Stimulated activated CD8-positive, alpha-beta memory T cell treated with anti-CD3 and anti-CD28 coated beads, Interleukin-7, amount 100 ng/mL, for 24 hours (primary cell): ENCODE data around the gene DOK4.
"Not testable (repeated sequence)": the region's sequence is repeated elsewhere in the genome, so short reads cannot be mapped to it uniquely, and the experiment has no call there.

Source experiments
- DNase-seq: peaks from one replicate; pipeline ENCODE4 v3.0.0-alpha.2; 2020; ENCODE audit warnings: low read depth

Gene DOK4

DNA sequence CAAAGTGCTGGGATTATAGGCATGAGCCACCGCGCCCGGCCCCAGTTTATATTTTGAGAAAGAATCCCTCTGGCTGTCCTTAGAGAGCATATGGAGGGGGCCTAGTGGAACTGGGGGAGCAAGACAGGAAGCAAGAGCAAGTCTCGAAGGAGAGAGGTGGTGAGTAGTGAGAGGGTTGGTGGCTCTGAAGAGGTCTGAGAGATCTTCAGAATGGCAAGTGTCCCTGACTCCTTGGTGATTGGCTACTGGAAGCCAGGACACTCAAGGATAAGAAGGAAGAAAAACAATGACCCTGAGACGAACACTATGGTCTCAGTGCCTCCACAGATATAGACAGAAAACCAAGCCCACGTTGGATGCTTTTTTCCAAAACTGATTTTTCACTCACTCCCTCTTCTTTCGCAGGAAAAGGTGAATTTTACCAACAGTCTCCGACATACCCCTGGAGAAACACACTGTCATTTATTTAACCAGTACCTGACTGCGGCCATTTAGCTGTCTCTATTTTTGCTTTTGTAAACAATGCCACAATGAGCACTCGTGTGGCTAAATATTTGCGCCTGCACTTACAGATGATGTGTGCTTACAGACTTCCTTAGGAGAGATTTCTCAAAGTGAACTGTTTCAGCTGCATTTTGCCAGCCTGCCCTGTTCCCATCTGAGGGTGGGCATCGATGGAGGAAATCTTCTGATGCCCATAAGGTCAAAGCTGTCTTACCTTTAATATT, 15.9 kb upstream of the DOK4 start:
- DNase-seq: no peak

DNA sequence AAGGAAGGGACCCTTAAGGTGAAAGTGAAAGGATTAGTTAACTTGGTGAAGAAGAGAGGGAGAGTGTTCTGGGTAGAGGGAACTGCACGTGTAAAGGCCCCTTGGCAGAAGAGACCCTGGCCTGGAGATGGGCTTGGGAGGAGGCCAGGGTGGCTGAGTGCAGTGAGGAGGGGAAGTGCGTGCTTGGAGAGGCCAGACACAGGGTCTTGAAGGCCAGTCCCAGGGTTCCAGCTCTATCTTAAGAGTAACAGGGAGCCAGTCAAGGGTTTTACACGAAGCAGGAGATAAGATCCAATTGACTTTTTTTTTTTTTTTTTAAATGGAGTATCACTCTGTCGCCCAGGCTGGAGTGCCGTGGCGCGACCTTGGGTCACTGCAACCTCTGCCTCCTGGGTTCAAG, 15.2 kb upstream of the DOK4 start:
- DNase-seq: no peak

DNA sequence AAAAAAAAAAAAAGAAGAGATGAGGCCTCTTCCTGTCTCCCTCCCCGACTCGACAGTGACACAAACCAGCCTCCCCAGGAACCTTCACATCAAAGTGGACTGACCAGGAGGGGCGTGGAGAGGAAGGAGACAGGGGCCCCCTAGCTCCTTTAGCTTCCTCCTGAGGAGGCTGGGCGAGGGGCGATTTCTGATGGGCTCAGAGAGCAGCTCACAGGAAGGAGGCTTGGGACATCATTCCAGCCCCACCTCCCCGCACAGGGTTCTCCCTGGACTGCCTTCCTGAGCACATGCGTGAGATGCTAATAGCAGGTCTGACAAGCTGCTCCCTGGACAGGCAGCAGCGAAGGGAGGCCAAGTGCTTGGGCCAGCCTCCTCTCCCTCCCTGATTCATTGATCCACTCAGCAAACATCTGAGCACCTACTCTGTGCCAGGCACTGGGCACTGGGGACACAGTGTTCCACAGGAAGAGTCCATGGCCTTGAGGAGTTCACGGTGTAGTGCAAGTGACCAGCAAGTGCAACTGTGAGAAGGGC, 14.4 kb upstream of the DOK4 start:
- DNase-seq: no peak

DNA sequence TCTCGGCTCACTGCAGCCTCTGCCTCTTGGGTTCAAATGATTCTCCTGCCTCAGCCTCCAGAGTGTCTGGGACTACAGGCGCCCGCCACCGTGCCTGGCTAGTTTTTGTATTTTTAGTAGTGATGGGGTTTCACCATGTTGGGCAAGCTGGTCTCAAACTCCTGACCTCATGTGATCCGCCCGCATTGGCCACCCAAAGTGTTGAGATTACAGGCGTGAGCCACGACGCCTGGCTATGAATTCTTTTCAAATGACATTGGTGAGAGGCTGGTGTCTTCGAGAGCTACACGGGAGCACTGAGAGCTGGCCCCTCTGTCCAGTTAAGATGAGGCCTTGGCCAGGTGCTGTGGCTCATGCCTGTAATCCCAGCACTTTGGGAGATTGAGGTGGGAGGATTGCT, 13.6 kb upstream of the DOK4 start:
- DNase-seq: not testable (repeated sequence)

DNA sequence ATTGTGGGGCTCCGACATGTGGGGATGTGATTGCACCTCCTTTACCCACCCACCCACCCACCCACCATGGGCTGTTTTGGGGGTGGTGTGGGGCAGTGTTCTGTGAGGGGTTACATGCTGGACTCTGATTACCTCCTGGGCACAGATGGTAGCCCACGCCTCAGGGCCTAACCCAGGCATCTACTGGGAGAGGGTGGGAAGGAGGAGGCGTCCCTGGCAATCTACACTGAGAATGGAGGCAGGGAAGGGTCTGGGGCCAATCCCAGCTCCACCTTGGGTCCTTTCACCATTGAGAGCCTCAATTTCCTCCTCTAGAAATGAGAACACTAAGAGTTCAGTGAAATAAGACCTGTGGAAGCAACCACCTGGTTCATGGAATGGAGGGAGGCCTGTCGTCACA, 11.7 kb upstream of the DOK4 start:
- DNase-seq: no peak

DNA sequence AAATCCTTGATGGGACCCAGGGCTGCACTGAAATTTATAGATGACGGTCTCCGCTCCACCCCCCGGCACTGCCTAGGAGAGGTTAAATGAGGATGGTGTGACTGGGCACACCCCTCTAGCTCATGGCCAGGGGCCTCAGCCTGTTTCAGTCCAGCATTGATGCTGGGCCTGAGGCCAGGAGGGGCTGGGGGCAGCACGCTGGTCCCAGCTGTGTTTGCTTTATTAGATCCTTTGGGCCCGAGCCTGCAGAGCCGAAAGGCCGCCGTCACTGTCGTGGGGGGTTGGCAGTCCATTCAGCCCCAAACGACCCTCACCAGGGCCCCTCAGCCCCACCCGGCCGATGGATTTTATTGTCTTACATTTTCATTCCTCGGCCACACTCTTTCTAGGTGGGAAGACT, 10.8 kb upstream of the DOK4 start:
- DNase-seq: no peak

DNA sequence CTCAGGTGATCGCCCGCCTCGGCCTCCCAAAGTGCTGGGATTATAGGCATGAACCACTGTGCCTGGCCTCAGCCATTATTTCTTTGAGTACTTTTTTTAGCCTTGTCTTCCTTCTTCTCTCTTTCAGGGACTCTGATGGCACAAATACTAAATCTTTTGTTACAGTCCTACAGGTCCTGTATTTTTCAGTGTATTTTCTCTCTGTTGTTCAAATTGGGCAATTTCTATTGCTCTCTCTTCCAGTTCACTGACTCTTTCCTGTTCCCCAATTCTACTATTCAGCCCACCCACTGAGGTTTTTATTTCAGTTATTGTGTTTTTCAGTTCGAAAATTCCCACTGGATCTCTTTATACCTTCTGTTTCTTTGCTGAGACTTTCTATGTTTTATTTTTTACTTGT, 7.5 kb upstream of the DOK4 start:
- no peak for DNase-seq

DNA sequence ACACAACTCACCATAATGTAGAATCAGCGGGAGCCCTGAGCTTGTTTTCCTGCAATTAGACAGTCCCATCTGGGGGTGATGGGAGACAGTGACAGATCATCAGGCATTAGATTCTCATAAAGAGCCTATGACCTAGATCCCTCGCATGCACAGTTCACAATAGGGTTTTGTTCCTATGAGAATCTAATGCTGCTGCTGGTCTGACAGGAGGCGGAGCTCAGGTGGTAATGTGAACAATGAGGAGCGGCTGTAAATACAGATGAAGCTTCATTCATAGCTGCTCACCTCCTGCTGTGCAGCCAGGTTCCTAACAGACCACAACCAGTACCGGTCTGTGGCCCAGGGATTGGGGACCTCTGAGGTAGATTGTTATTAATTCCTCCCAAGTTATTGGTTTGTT, 2.9 kb upstream of the DOK4 start:
- no peak for DNase-seq

DNA sequence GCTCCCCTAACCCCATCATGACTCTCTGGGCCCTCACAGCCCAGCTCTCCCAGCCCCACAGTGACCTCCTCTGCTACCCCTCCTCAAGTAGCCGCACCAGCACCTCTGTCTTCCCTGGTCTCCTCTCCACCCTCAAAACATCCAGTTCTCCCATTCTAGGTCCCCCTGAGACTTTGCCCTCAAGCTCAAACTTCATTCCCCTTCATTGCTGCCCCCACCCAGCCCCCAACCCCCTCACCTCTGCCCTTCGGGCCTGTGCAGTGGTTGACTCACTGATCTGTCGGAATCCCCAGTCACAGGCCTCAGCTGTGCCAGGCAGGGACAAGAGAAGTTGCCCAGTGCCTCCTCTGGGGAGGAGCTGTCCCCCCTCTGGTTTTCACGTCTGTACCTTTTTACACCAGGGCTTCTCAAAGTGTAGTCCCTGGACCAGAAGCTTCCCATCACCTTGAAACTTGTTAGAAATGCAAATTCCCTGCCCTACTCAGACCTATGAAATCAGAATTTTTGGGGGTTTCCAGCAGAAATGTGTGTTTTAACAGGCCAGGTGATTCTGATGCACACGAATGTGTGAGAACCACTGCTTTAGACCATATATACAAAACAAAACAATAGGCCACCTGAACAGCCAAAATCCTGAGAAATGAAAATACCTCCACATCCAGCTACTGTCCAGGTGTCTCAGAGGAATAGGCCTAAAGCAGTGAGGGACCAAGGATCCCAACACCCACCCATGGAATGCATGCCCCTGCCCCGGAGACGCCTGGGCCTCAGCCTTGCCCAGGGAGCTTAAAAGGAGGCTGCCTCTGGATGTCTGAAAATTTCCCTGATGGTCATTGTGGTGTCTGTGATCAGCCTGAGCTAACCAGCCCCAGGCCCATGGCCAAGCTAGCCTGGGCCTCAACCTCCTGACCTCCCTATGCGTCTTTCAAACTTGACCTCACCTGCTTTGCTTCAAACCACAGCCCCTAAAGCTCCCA, 853 bp upstream of the DOK4 start:
- no peak for DNase-seq

DNA sequence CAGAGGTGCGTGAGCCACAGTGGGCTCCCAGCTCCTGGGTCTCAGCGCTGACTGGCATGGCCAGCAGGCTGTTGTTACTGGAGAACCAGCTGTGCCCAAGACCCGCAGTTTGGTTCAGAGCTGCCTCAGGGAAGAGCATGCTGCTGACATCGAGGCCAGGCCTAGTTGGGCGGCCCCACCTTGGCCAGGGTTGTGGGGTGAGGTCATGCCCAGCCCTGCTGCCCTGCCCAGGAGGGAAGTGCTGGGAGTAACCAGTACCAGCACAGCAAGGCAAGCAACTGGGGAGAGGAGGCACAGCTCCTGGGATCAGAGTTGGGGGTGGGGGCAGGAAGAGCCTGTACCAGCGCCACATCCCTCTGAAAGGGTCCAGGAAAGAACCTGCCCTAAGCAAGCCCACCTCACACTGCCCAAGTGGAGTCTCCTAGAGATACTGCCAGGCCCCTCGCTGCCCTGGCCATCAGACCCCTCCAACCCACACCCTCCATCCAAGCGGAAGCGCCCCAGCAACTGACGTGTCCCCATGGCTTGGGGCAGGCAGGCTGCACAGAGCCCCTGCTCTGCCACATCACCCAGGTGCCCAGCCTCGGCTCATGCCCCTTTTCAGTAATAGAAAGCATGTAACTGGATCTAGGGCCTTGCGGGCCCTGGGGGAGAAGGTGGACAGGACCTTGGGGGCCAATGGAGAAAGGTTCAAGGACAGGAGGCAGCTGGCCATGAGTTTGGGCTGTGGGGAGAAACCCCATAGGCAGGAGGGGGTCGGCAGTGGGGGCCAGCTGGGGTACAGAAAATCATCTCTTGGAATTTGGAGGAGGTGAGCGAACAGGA, 990 bp downstream of the DOK4 start:
- no peak for DNase-seq

DNA sequence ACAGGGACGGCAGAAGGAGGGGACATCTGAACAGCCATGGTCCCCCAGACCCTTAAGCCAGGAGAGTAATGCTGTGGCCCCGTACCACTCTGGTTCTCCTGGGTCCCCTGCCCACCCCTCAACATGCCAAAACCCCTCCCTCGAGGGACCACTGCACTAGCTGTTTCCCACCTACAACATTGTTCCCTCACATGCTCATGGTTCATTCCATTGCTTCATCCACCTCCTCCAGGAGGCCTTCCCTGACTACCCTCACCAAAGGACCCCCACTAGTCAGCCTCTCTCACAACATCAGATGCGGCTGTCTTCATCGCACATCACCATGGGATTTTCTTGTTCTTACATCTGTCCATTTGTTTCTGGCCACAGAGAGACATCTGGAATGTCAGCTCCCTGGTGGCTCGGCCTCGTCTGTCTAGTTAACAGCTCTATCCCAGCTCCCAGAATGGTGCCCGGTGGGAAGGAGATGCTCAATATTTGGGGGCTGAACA, 1.7 kb downstream of the DOK4 start:
- DNase-seq: no peak

DNA sequence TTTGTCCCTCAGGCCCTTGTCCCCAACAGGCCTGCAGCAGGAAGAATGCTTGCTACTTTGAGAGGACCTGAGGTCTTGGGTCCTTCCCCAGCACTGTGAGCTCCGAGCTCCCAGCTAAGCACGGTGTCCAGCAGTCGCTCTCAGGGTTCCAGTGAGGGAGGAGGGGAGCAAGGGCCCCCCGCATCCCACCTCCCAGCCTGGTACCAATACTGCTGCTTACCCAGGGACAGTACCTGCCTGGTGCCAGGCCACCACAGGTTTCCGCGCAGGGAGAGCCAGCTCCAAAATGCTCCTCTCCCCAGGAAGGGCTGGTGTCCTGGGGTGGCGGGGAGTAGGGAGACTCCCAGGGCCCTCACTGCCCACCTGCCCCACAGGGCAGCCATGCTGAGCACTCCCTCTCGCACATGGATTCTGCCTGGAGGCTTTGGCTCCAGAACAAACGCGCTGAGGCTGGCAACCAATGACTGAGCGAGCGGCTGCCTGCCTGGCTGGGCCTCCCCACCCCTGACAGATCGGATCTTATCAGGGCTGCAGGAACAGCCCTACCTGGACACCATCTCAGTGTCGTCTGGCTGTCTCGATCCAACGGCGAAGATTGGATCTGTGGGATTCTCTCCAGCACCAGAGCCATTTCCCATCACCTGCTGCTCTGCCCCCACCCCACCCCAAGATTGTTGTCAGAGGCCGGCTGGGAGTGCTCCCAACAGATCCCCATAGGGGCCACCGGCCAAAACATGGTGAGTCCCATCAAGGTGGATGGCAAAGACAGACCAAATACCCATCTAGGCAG, 2.4 kb downstream of the DOK4 start:
- no peak for DNase-seq

DNA sequence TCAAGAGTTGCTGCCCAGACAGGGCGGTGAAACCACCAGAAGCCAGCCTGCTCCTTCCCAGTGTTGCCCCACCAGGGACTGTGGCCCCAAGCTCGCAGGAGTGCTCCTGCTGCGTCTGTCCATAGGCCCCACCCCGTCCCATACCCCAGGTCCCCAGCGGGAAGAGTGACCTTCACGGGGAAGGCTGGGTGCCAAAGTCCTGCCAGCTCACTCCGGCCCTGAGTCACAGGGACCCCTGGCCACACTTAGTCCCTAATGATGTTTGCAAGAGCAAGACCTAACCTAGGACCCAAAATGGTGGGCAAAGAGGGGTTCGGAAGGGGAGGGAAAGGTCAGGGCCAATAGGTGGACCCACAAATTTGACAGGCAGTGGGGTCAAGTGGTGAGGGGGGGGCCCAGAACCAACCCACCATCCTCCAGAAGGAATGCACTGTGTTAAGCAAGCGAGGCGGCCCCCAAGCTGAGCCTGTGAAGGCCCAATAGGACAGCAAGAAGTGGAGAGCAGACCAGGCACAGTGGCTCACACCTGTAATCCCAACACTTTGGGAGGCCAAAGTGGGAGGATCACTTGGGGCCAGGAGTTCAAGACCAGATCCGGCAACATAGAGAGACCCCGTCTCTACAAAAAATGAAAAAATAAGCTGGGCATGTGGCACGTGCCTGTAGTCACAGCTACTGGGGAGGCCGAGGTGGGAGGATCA, 3.3 kb downstream of the DOK4 start:
- DNase-seq: no peak

DNA sequence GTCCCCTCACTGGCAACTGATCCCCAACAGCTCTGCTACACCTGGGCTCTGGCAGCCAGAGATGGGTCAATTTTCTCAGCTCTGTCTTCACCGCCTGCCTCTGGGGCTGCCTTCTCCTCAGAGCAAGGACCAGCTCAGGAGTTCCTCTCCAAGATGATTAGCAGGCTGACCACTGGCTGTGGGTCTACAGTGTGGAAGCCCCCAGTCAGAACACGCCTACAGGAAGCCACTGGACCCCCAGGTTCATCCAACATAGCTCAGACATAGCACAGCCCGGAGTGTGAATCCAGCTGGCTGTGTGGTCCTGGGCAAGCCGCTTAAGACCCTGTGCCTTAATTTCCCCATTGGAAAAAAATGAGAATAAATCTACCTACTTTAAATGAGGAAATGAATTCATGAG, 4.9 kb downstream of the DOK4 start:
- DNase-seq: no peak

DNA sequence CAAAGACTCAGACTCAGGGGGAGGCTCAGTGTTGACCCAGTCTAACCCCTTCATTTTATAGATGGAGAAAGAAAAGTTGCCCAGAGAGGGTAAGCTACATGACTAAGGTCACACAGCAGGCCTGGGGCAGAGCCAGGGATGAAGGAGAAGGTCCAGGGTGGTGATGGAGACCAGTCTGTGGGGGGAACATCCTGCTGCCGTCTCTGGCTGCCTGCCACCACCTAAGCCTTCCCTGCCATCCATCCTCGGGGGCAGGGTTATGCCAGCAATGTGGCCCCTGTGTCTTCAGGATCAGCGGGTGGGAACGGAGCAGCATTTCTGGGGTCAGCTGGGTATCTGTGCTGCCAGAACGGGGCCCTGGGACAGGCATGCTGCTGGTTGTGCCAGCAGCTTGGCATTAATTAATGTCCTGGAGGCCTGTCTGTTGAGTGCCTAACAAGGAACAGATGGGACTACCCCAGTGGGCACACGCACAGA, 5.5 kb downstream of the DOK4 start:
- no peak for DNase-seq

DNA sequence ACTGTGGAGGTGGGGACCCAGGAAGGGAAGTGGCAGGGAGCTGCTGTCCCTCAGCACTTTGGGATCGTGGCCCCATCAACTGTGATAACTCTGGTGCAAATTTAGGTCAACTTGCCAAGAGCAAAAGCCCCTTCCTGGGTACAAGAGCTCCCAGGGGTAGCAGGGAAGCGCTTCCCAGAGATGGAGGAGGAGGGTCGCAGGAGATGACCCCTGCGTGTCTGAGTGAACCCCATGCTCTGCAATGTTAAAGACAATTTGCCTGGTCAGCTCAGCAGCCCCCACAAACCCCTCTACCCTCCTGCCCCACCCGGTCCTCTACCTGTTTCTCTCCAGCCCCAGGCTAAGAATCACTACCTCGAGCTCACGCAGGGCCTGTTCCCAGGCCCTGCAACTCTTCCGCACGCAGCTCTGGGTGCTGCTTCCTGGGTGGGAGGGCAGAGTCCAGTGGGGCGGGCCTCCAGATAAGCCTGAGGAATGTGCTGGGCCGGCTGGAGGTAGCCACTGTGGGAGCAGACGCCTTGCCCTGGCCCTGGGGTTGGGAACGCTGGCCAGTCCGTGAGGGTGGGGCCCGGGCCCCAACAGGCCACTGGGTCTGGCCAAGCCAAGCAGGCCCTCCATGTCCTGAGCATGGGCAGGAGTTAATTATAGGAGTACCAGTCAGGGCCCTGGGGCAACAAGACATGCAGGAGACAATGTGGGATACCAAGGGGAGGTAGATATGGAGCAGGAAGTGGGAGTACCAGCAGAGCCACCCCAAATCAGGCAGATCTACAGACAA, 6.1 kb downstream of the DOK4 start:
- DNase-seq: no peak

DNA sequence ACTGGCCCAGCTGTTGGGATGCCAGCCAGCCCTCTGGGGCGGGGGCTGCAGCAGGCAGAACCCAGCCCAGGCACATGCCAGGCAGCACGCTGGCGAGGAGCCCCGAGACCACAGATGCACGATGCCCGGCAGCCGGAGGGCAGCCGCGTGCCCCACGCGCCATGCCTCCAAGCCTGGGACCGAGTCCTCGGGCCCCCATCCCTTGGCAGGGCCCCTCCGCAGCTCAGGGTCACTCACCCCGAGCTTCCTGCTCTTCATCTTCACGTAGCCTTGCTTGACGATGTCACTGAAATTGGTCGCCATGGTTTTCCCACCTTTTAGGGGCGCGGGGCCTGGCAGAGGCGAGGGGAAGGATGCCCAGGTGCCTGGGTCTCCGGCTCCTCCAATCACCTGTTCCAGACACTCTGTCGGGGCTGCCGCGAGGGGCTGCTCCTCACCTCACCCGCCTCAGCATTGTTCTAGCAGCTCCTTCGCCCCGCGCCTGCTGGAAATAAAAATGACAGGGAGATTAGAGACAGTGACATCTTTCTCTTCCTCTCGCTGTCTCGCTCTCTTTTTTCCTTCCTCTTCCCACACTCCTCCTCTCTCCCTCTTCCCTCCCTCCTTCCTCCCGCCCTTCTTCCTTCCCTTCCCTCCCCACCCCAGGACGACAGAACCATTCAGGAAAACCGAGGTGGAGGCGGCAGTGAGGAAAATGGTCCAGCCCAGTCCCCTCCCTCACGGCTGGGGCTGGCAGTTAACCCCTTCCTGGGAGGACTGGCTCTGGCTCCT, 6.9 kb downstream of the DOK4 start:
- DNase-seq: no peak

DNA sequence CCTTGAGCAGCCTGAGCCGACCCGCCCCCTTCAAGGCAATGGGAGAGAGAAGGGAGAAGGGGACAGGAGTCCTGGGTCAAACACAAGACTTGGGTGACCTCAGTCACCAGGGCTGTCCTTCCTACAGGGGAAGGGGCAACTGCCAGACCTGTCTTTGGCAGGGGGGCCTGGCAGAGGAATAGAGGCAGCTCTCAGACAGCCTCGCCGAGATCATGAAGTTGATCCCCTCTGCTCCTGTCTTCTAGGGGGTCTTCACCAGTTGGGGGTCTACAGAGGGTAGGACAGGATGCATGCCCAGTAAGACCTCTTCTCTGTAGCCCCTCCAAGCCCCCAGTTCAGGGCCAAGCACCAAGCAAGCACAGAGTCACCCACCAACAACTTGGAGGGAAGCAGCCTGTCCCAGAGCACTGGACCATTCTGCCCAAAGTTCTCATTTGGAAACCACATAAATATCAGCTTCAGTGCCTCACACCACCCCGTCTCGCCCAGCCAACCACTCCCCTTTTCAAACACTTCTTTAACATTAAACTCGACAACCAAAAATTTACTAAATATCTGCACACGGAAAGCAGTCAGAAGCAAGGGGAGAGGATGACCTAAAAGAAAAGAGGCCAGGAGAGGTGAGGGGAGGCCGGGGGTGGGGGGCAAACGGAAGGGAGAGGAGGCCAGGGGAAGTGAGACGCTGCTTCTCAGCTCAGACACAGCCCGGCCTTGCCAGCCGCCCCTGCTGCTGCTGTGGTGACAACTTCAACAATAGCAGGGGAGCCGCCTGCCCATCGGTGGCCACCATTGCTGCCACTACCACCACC, 7.7 kb downstream of the DOK4 start:
- no peak for DNase-seq
